ENCODE measurements around the gene MARCHF4. TPM values are rescaled to one million over a fixed set of nuclear protein-coding genes. Genes with fewer than 3 reads are reported as not detected.

Gene MARCHF4
- total RNA-seq, 1 donor from 2014 or later, result 0.08 TPM

- no peak for DNase-seq (ENCODE audit: missing footprints)
- intact Hi-C loops (cut with DNase I), result no loop called here
- ATAC-seq, result no peak
Observed at GRCh38 chr2:216355711-216356110, 16.6 kb downstream of the MARCHF4 start.

GRCh38 chr2:216354306-216354705 is 18.0 kb downstream of the MARCHF4 start:
- intact Hi-C loops (cut with DNase I), result no loop called here
- no peak for DNase-seq (ENCODE audit: missing footprints)
- ATAC-seq, result no peak

GRCh38 chr2:216352653-216353270 is 19.5 kb downstream of the MARCHF4 start:
- no peak for DNase-seq (ENCODE audit: missing footprints)
- ATAC-seq, result no peak
- intact Hi-C loops (cut with DNase I), result no loop called here

- ATAC-seq, result no peak
- intact Hi-C loops (cut with DNase I), result no loop called here
- no peak for DNase-seq (ENCODE audit: missing footprints)
Observed at GRCh38 chr2:216351172-216351925, 20.9 kb downstream of the MARCHF4 start.

- ATAC-seq, result no peak
- DNase-seq (ENCODE audit: missing footprints), result no peak
- intact Hi-C loops (cut with DNase I), result no loop called here
Observed at GRCh38 chr2:216350214-216350791, 22.0 kb downstream of the MARCHF4 start.

GRCh38 chr2:216349366-216349765 is 22.9 kb downstream of the MARCHF4 start:
- intact Hi-C loops (cut with DNase I), result no loop called here
- no peak for DNase-seq (ENCODE audit: missing footprints)
- ATAC-seq, result no peak

GRCh38 chr2:216348756-216349308 is 23.5 kb downstream of the MARCHF4 start:
- ATAC-seq (no peak), DNase-seq (ENCODE audit: missing footprints) (no peak)
- intact Hi-C loops (cut with DNase I), result no loop called here

GRCh38 chr2:216346781-216347180 is 25.5 kb downstream of the MARCHF4 start:
- intact Hi-C loops (cut with DNase I), result no loop called here
- DNase-seq (ENCODE audit: missing footprints) (no peak), ATAC-seq (no peak)

- DNase-seq (ENCODE audit: missing footprints) (no peak), ATAC-seq (no peak)
- intact Hi-C loops (cut with DNase I), result no loop called here
Observed at GRCh38 chr2:216345846-216346245, 26.4 kb downstream of the MARCHF4 start.

- intact Hi-C loops (cut with DNase I), result no loop called here
- DNase-seq (ENCODE audit: missing footprints), result no peak
- no peak for ATAC-seq
Observed at GRCh38 chr2:216344950-216345300, 27.4 kb downstream of the MARCHF4 start.

GRCh38 chr2:216344206-216344949 is 27.9 kb downstream of the MARCHF4 start:
- ATAC-seq (no peak), DNase-seq (ENCODE audit: missing footprints) (no peak)
- intact Hi-C loops (cut with DNase I), result no loop called here

GRCh38 chr2:216343221-216343980 is 28.9 kb downstream of the MARCHF4 start:
- no peak for ATAC-seq
- DNase-seq (ENCODE audit: missing footprints), result no peak
- intact Hi-C loops (cut with DNase I), result no loop called here

- DNase-seq (ENCODE audit: missing footprints) (no peak), ATAC-seq (peak; percentile 35)
- intact Hi-C loops (cut with DNase I), result no loop called here
Observed at GRCh38 chr2:216341121-216341520, 31.2 kb downstream of the MARCHF4 start.

- no peak for DNase-seq (ENCODE audit: missing footprints)
- intact Hi-C loops (cut with DNase I), result no loop called here
- peak; percentile 38 for ATAC-seq
Observed at GRCh38 chr2:216340280-216340631, 32.0 kb downstream of the MARCHF4 start.

- intact Hi-C loops (cut with DNase I), result no loop called here
- DNase-seq (ENCODE audit: missing footprints) (no peak), ATAC-seq (peak; percentile 76)
Observed at GRCh38 chr2:216339456-216340279, 32.6 kb downstream of the MARCHF4 start.

GRCh38 chr2:216335252-216335651 is 37.0 kb downstream of the MARCHF4 start:
- DNase-seq (ENCODE audit: missing footprints), result no peak
- ATAC-seq, result no peak
- intact Hi-C loops (cut with DNase I), result no loop called here

- no peak for DNase-seq (ENCODE audit: missing footprints)
- no peak for ATAC-seq
- intact Hi-C loops (cut with DNase I), result no loop called here
Observed at GRCh38 chr2:216328347-216328746, 43.9 kb downstream of the MARCHF4 start.

- DNase-seq (ENCODE audit: missing footprints), result no peak
- intact Hi-C loops (cut with DNase I), result no loop called here
- no peak for ATAC-seq
Observed at GRCh38 chr2:216327447-216327935, 44.8 kb downstream of the MARCHF4 start.

All from Right ventricle myocardium inferior (tissue), 1 donor.